Thyroid gland (tissue), 4 donors: Measurements from ENCODE around the gene CNBD2.

ENCODE experiments used
- CTCF ChIP-seq, 6 experiments: fragments of 200-600 bp in 3 of 6; fragments of 450-650 bp in 3 of 6; sonication (generic) in 3 of 6; IDR thresholded peaks; one replicate each; pipeline ENCODE4 v1.5.1; 2016 to 2019; ENCODE audit warnings: antibody characterized with exemption in 6 of 6, mild to moderate bottlenecking in 2 of 6, inconsistent platforms in 1 of 6, moderate library complexity in 1 of 6
- POLR2A ChIP-seq, 2 donors: fragments of 450-650 bp; IDR thresholded peaks; one replicate each; pipeline ENCODE4 v1.6.1; 2017; ENCODE audit warnings: antibody characterized with exemption in 2 of 2, mild to moderate bottlenecking in 2 of 2, moderate library complexity in 1 of 2

GRCh38 chr20:35967979-35968640, at the start of gene CNBD2:
- no peak for TF ChIP-seq CTCF (IDR thresholded peaks at IDR 0.05)
- no peak for TF ChIP-seq POLR2A (IDR thresholded peaks at IDR 0.05)
